HEK293 (cell line): ENCODE measurements around the gene MDGA2.

Source experiments
- CTCF ChIA-PET: fragments of 350-600 bp; formaldehyde crosslinking; extraction: SDS; loops from one replicate; lab custom pipeline; 2021; ENCODE audit warnings: antibody characterized with exemption; lab: Yijun Ruan, JAX
- POLR2A ChIA-PET: fragments of 300-600 bp; formaldehyde crosslinking; extraction: SDS; loops from one replicate; lab custom pipeline; 2020; ENCODE audit warnings: antibody characterized with exemption, inconsistent platforms; lab: Yijun Ruan, JAX
- H3K27ac ChIP-seq: fragments of 200-500 bp; sonication (Bioruptor generic); 2 replicates; pipeline ENCODE4 v1.5.1; 2014; ENCODE audit warnings: low read depth, low read length, control low read depth, inconsistent platforms; ENCODE audit errors: extremely low read depth
- H3K36me3 ChIP-seq, 2 experiments: fragments of 200-500 bp in 1 of 2; sonication (Bioruptor generic) in 1 of 2; 1 replicate in 1 of 2; 2 replicates in 1 of 2; pipeline ENCODE4 v1.5.1; 2014 to 2017; ENCODE audit warnings: inconsistent platforms in 2 of 2, low read length in 2 of 2; ENCODE audit not compliant: control insufficient read depth in 2 of 2, insufficient read depth in 1 of 2
- H3K4me1 ChIP-seq: fragments of 200-500 bp; sonication (Bioruptor generic); 2 replicates; pipeline ENCODE4 v1.5.1; 2014; ENCODE audit warnings: mild to moderate bottlenecking, low read length, inconsistent platforms; ENCODE audit not compliant: control insufficient read depth, insufficient read depth
- H3K4me3 ChIP-seq: 2 replicates; pipeline ENCODE4 v1.5.1; 2011; ENCODE audit warnings: low read depth, mild to moderate bottlenecking, control low read depth, low read length, moderate library complexity
- H3K9me3 ChIP-seq: fragments of 200-500 bp; sonication (Bioruptor generic); 2 replicates; pipeline ENCODE4 v1.5.1; 2014; ENCODE audit warnings: low read depth, low read length, inconsistent platforms; ENCODE audit not compliant: control insufficient read depth, insufficient read depth
- IKZF3 ChIP-seq: fragments of 450-650 bp; IDR thresholded peaks from 2 replicates; pipeline ENCODE4 v1.5.0; 2018; ENCODE audit warnings: missing biosample characterization, mild to moderate bottlenecking, missing genetic modification characterization, moderate library complexity
- KLF16 ChIP-seq: fragments of 450-650 bp; formaldehyde crosslinking; IDR thresholded peaks from 2 replicates; pipeline ENCODE4 v1.5.1; 2017; ENCODE audit warnings: missing biosample characterization, missing genetic modification characterization
- MYNN ChIP-seq: fragments of 450-650 bp; formaldehyde crosslinking; IDR thresholded peaks from 2 replicates; pipeline ENCODE4 v1.5.1; 2016; ENCODE audit warnings: missing biosample characterization, missing genetic modification characterization, borderline replicate concordance
- SETDB1 ChIP-seq: IDR thresholded peaks from one replicate; pipeline ENCODE4 v1.6.1; 2017; ENCODE audit warnings: mild to moderate bottlenecking, low read length, moderate library complexity, mixed read lengths; ENCODE audit not compliant: insufficient read length
- ZBTB1 ChIP-seq: fragments of 450-650 bp; formaldehyde crosslinking; IDR thresholded peaks from 2 replicates; pipeline ENCODE4 v1.5.1; 2016; ENCODE audit warnings: missing biosample characterization, missing genetic modification characterization
- ZFP37 ChIP-seq: fragments of 450-650 bp; formaldehyde crosslinking; IDR thresholded peaks from 2 replicates; pipeline ENCODE4 v1.5.1; 2016; ENCODE audit warnings: missing biosample characterization, missing genetic modification characterization
- ZNF114 ChIP-seq: fragments of 450-650 bp; formaldehyde crosslinking; IDR thresholded peaks from 2 replicates; pipeline ENCODE4 v1.5.0; 2017; ENCODE audit warnings: missing biosample characterization, missing genetic modification characterization
- ZNF140 ChIP-seq: fragments of 450-650 bp; formaldehyde crosslinking; IDR thresholded peaks from 2 replicates; pipeline ENCODE4 v1.5.1; 2016; ENCODE audit warnings: missing biosample characterization, missing genetic modification characterization
- ZNF174 ChIP-seq: fragments of 450-650 bp; formaldehyde crosslinking; IDR thresholded peaks from 2 replicates; pipeline ENCODE4 v1.5.0; 2017; ENCODE audit warnings: missing biosample characterization, mild to moderate bottlenecking, missing genetic modification characterization
- ZNF175 ChIP-seq: fragments of 450-650 bp; formaldehyde crosslinking; IDR thresholded peaks from 2 replicates; pipeline ENCODE4 v1.5.1; 2016; ENCODE audit warnings: missing biosample characterization, missing genetic modification characterization
- ZNF19 ChIP-seq: fragments of 450-650 bp; formaldehyde crosslinking; IDR thresholded peaks from 2 replicates; pipeline ENCODE4; 2016; ENCODE audit warnings: missing biosample characterization, missing genetic modification characterization, low read depth
- ZNF292 ChIP-seq: fragments of 450-650 bp; formaldehyde crosslinking; IDR thresholded peaks from 2 replicates; pipeline ENCODE4 v1.5.1; 2016; ENCODE audit warnings: low read depth, missing biosample characterization, missing genetic modification characterization, borderline replicate concordance
- ZNF416 ChIP-seq: fragments of 450-650 bp; formaldehyde crosslinking; IDR thresholded peaks from 2 replicates; pipeline ENCODE4 v1.5.1; 2016; ENCODE audit warnings: missing biosample characterization, missing genetic modification characterization
- ZNF433 ChIP-seq: fragments of 450-650 bp; formaldehyde crosslinking; IDR thresholded peaks from 2 replicates; pipeline ENCODE4 v1.5.1; 2016; ENCODE audit warnings: missing biosample characterization, missing genetic modification characterization, low read depth
- ZNF664 ChIP-seq: fragments of 450-650 bp; formaldehyde crosslinking; IDR thresholded peaks from 2 replicates; pipeline ENCODE4 v1.5.1; 2016; ENCODE audit warnings: missing biosample characterization, missing genetic modification characterization
- ZNF76 ChIP-seq: fragments of 450-650 bp; formaldehyde crosslinking; IDR thresholded peaks from 2 replicates; pipeline ENCODE4; 2016; ENCODE audit warnings: low read depth, missing biosample characterization, missing genetic modification characterization, borderline replicate concordance
- ZNF768 ChIP-seq: fragments of 450-650 bp; formaldehyde crosslinking; IDR thresholded peaks from 2 replicates; pipeline ENCODE4 v1.5.1; 2018; ENCODE audit warnings: missing biosample characterization, mild to moderate bottlenecking, missing genetic modification characterization
- TF ChIP-seq, protein P1 (sequence below): fragments of 450-650 bp; formaldehyde crosslinking; IDR thresholded peaks from 2 replicates; pipeline ENCODE4; 2016; ENCODE audit warnings: missing biosample characterization, missing genetic modification characterization
- TF ChIP-seq, protein P2 (sequence below): fragments of 450-650 bp; formaldehyde crosslinking; conservative IDR thresholded peaks from 2 replicates; pipeline ENCODE4 v1.5.1; 2016; ENCODE audit warnings: low read depth, missing biosample characterization, missing genetic modification characterization
- TF ChIP-seq, protein P3 (sequence below): fragments of 450-650 bp; formaldehyde crosslinking; IDR thresholded peaks from 2 replicates; pipeline ENCODE4 v1.5.1; 2016; ENCODE audit warnings: missing biosample characterization, missing genetic modification characterization, low read depth
- TF ChIP-seq, protein P4 (sequence below): fragments of 450-650 bp; formaldehyde crosslinking; optimal IDR thresholded peaks from 2 replicates; pipeline ENCODE3; 2016; ENCODE audit warnings: missing biosample characterization, mild to moderate bottlenecking, missing genetic modification characterization
- TF ChIP-seq, protein P5 (sequence below): fragments of 450-650 bp; formaldehyde crosslinking; IDR thresholded peaks from 2 replicates; pipeline ENCODE4 v1.5.1; 2016; ENCODE audit warnings: missing biosample characterization, missing genetic modification characterization
- TF ChIP-seq, protein P6 (sequence below): fragments of 450-650 bp; formaldehyde crosslinking; IDR thresholded peaks from 2 replicates; pipeline ENCODE4 v1.5.1; 2016; ENCODE audit warnings: missing biosample characterization, missing genetic modification characterization

Gene MDGA2

DNA sequence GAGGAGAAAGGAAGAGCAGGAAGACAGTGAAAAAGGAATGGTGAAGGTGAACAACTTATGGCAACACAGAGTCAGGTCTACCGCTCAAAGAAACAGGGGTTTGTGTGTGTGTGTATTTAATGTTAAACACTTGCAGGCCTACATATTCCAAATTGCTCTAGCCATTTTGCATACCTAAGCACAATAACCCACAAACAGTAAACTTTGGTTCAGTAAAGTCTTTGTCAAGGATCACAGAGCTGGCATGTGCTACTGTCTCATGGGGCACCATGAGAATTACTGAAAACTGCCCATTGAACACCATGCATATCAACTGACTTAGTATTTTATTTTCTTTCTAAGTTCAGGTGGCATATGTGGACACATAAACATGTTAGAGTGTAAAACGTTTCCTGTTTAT lies 163.6 kb downstream of the MDGA2 start:
- TF ChIP-seq ZNF174 (tag by site-specific recombination) (no peak), IKZF3 (tag by site-specific recombination) (no peak), ZNF768 (tag by site-specific recombination) (no peak), KLF16 (no peak), MYNN (no peak), ZNF140 (tag by site-specific recombination) (no peak), SETDB1 (no peak), ZNF76 (tag by site-specific recombination) (no peak), ZNF292 (tag by site-specific recombination) (no peak), ZNF175 (tag by site-specific recombination) (no peak), ZFP37 (tag by site-specific recombination) (no peak), ZNF433 (tag by site-specific recombination) (no peak)
- TF ChIP-seq, protein P1, sequence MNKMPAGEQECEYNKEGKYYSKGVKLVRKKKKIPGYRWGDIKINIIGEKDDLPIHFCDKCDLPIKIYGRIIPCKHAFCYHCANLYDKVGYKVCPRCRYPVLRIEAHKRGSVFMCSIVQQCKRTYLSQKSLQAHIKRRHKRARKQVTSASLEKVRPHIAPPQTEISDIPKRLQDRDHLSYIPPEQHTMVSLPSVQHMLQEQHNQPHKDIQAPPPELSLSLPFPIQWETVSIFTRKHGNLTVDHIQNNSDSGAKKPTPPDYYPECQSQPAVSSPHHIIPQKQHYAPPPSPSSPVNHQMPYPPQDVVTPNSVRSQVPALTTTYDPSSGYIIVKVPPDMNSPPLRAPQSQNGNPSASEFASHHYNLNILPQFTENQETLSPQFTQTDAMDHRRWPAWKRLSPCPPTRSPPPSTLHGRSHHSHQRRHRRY (tag by site-specific recombination) = no peak
- TF ChIP-seq, protein P2, sequence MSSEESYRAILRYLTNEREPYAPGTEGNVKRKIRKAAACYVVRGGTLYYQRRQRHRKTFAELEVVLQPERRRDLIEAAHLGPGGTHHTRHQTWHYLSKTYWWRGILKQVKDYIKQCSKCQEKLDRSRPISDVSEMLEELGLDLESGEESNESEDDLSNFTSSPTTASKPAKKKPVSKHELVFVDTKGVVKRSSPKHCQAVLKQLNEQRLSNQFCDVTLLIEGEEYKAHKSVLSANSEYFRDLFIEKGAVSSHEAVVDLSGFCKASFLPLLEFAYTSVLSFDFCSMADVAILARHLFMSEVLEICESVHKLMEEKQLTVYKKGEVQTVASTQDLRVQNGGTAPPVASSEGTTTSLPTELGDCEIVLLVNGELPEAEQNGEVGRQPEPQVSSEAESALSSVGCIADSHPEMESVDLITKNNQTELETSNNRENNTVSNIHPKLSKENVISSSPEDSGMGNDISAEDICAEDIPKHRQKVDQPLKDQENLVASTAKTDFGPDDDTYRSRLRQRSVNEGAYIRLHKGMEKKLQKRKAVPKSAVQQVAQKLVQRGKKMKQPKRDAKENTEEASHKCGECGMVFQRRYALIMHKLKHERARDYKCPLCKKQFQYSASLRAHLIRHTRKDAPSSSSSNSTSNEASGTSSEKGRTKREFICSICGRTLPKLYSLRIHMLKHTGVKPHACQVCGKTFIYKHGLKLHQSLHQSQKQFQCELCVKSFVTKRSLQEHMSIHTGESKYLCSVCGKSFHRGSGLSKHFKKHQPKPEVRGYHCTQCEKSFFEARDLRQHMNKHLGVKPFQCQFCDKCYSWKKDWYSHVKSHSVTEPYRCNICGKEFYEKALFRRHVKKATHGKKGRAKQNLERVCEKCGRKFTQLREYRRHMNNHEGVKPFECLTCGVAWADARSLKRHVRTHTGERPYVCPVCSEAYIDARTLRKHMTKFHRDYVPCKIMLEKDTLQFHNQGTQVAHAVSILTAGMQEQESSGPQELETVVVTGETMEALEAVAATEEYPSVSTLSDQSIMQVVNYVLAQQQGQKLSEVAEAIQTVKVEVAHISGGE (tag by site-specific recombination) = no peak
- ChIA-PET CTCF (no interaction called here), POLR2A (no interaction called here)
- Histone ChIP-seq H3K4me1 (no peaks in the 10 kb centered on the region), H3K4me3 (no peak overlapping the region), H3K9me3 (no peaks in the 10 kb centered on the region), H3K36me3 (no peaks in the 10 kb centered on the region), H3K27ac (no peak overlapping the region)

DNA sequence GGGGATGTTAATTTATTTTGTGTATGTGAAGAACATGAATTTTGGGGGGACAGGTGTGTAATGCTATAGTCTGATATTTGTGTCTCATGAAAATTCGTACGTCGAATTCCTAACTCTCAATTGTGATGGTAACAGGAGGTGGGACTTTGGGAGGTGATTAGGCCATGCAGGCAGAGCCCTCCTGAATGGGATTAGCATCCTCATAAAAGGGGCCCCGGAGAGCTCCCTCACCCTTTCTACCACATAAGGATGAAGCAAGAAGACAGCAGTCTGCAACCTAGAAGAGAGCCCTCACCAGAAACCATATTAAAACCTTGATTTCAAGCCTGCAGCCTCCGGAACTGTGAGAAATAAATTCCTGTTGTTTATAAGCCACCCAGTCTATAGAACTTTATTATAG lies 165.4 kb downstream of the MDGA2 start:
- H3K4me1 ChIP-seq = no peaks in the 10 kb centered on the region
- no peaks in the 10 kb centered on the region for H3K36me3 ChIP-seq
- ChIA-PET POLR2A (no interaction called here), CTCF (no interaction called here)
- no peak overlapping the region for H3K4me3 ChIP-seq
- H3K27ac ChIP-seq = no peak overlapping the region
- no peaks in the 10 kb centered on the region for H3K9me3 ChIP-seq
- TF ChIP-seq ZFP37 (tag by site-specific recombination) (no peak), ZNF664 (no peak), ZNF140 (tag by site-specific recombination) (no peak), ZNF19 (tag by site-specific recombination) (no peak), ZNF416 (tag by site-specific recombination) (no peak), ZNF114 (no peak), ZBTB1 (tag by site-specific recombination) (no peak)
- TF ChIP-seq, protein P3, sequence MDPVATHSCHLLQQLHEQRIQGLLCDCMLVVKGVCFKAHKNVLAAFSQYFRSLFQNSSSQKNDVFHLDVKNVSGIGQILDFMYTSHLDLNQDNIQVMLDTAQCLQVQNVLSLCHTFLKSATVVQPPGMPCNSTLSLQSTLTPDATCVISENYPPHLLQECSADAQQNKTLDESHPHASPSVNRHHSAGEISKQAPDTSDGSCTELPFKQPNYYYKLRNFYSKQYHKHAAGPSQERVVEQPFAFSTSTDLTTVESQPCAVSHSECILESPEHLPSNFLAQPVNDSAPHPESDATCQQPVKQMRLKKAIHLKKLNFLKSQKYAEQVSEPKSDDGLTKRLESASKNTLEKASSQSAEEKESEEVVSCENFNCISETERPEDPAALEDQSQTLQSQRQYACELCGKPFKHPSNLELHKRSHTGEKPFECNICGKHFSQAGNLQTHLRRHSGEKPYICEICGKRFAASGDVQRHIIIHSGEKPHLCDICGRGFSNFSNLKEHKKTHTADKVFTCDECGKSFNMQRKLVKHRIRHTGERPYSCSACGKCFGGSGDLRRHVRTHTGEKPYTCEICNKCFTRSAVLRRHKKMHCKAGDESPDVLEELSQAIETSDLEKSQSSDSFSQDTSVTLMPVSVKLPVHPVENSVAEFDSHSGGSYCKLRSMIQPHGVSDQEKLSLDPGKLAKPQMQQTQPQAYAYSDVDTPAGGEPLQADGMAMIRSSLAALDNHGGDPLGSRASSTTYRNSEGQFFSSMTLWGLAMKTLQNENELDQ (tag by site-specific recombination) = no peak
- TF ChIP-seq, protein P4, sequence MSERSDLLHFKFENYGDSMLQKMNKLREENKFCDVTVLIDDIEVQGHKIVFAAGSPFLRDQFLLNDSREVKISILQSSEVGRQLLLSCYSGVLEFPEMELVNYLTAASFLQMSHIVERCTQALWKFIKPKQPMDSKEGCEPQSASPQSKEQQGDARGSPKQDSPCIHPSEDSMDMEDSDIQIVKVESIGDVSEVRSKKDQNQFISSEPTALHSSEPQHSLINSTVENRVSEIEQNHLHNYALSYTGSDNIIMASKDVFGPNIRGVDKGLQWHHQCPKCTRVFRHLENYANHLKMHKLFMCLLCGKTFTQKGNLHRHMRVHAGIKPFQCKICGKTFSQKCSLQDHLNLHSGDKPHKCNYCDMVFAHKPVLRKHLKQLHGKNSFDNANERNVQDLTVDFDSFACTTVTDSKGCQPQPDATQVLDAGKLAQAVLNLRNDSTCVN (tag by site-specific recombination) = no peak
- TF ChIP-seq, protein P5, sequence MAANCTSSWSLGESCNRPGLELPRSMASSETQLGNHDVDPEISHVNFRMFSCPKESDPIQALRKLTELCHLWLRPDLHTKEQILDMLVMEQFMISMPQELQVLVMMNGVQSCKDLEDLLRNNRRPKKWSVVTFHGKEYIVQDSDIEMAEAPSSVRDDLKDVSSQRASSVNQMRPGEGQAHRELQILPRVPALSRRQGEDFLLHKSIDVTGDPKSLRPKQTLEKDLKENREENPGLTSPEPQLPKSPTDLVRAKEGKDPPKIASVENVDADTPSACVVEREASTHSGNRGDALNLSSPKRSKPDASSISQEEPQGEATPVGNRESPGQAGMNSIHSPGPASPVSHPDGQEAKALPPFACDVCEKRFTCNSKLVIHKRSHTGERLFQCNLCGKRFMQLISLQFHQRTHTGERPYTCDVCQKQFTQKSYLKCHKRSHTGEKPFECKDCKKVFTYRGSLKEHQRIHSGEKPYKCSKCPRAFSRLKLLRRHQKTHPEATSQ (tag by site-specific recombination) = no peak
- TF ChIP-seq, protein P6, sequence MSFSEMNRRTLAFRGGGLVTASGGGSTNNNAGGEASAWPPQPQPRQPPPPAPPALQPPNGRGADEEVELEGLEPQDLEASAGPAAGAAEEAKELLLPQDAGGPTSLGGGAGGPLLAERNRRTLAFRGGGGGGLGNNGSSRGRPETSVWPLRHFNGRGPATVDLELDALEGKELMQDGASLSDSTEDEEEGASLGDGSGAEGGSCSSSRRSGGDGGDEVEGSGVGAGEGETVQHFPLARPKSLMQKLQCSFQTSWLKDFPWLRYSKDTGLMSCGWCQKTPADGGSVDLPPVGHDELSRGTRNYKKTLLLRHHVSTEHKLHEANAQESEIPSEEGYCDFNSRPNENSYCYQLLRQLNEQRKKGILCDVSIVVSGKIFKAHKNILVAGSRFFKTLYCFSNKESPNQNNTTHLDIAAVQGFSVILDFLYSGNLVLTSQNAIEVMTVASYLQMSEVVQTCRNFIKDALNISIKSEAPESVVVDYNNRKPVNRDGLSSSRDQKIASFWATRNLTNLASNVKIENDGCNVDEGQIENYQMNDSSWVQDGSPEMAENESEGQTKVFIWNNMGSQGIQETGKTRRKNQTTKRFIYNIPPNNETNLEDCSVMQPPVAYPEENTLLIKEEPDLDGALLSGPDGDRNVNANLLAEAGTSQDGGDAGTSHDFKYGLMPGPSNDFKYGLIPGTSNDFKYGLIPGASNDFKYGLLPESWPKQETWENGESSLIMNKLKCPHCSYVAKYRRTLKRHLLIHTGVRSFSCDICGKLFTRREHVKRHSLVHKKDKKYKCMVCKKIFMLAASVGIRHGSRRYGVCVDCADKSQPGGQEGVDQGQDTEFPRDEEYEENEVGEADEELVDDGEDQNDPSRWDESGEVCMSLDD (tag by site-specific recombination) = no peak
